A549 (cell line): ENCODE results near the gene FMNL2.

ENCODE experiments used
- CTCF ChIP-seq: fragments of >200 bp; sonication (Bioruptor Twin); formaldehyde crosslinking; IDR thresholded peaks from 3 replicates; pipeline ENCODE4 v1.5.1; 2016
- EP300 ChIP-seq, 2 experiments: fragments of >200 bp; sonication (Bioruptor Twin); formaldehyde crosslinking; IDR thresholded peaks; 2 replicates in 1 of 2; 3 replicates in 1 of 2; pipeline ENCODE4 v1.6.1; 2016 to 2017
- ESRRA ChIP-seq: fragments of 150-350 bp; IDR thresholded peaks from 2 replicates; pipeline ENCODE4 v1.6.1; 2014; ENCODE audit warnings: mild to moderate bottlenecking, low read length, borderline replicate concordance
- HDAC2 ChIP-seq: fragments of 200-600 bp; sonication (generic); IDR thresholded peaks from 2 replicates; pipeline ENCODE4 v1.6.1; 2016
- JUN ChIP-seq, 2 experiments: fragments of >200 bp; sonication (Bioruptor Twin); formaldehyde crosslinking; IDR thresholded peaks; 2 replicates in 1 of 2; 3 replicates in 1 of 2; pipeline ENCODE4 v1.6.1; 2016 to 2017
- NPAS2 ChIP-seq: fragments of 250-450 bp; sonication (Bioruptor Pico); IDR thresholded peaks from 2 replicates; pipeline ENCODE4 v1.8.0; 2022; ENCODE audit warnings: mild to moderate bottlenecking, moderate library complexity, borderline replicate concordance

- TF ChIP-seq HDAC2: no peak
- TF ChIP-seq ESRRA: no peak
- TF ChIP-seq EP300 (IDR thresholded peaks at IDR 0.05): no peak
- no peak for TF ChIP-seq CTCF
- TF ChIP-seq NPAS2 (CRISPR knock-in tag): no peak
- TF ChIP-seq JUN (IDR thresholded peaks at IDR 0.05): no peak
These were observed 164.4 kb downstream of the FMNL2 start for GRCh38 chr2:152499331-152499816.
